ENCODE measurements around the gene EEFSEC. TPM values are rescaled to one million over a fixed set of nuclear protein-coding genes. Genes with fewer than 3 reads are reported as not detected.
A peak's percentile ranks its signal among the peaks of the same experiment; 100 is the strongest.

The EEFSEC gene
- total and polyA plus RNA-seq, 2 of the 4 experiments (the other 2 are of a cell fraction), result 4.5 to 9.3 TPM

DNA sequence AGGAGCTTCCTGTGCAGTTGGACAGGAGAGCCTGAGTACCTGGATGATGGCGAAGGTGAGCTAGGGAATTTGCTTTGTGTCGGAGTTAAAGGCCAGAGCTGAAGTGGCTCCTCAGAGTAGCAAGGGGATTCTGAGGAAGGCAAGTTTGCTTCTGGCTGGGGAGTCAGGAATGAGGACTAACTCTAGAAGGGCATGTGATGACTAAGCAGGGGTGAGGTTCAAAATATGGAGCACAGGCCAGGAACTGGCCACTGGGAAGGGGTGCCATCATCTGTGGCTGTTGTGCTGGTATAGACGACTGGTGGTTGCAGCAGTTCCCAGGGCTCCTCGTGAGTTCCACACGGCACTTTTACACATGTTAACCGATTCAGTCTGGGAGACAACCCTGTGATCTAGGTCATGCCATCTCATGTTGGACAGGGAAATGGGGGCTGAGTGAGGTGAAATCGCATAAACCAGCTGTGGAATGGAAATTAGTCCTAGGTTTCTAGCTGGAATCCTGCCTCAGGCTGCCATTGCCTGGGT is 100.8 kb downstream of the EEFSEC start:
- DNase-seq, result peak; percentile 8
- in situ Hi-C loops (cut with MboI; ENCODE audit: low sequenced_read_pairs), result no loop called here

More for the DNA sequence above, 100.8 kb downstream of the EEFSEC start:
- Histone ChIP-seq H4K20me1 (ENCODE audit: insufficient read depth, low read length) (peaks cover 7% of the 10 kb centered on the region; the same call in 1 of the 2 replicates), H3K4me1 (ENCODE audit: control insufficient read depth, insufficient read depth, low read length) (peaks cover 6% of the 10 kb centered on the region; the same call in 1 of the 2 replicates), H3K14ac (replicated peaks; ENCODE audit: low read depth, low read length) (no peak overlapping the region), H4K8ac (ENCODE audit: low read depth in 2 of 2, low read length in 2 of 2) (no peak overlapping the region), H3K27me3 (ENCODE audit: control insufficient read depth, insufficient read depth, low read length) (no peaks in the 10 kb centered on the region), H3K9me3 (ENCODE audit: control insufficient read depth, insufficient read depth, low read length) (no peaks in the 10 kb centered on the region; the same call in 1 of the 2 replicates), H4K91ac (ENCODE audit: insufficient read depth, low read depth, low read length) (no peak overlapping the region), H3K36me3 (ENCODE audit: control insufficient read depth, insufficient read depth, low read length) (no peaks in the 10 kb centered on the region), H2AK5ac (ENCODE audit: low read depth, low read length) (0 out of 2 replicates have a peak overlapping the region, but pooled peaks have one; percentile 12), H3K79me1 (ENCODE audit: low read depth in 1 of 2, low read length in 2 of 2) (peaks cover 0 to 16% of the 10 kb centered on the region in 2 experiments; a peak in 3 of 4 replicates), H3K4me2 (ENCODE audit: low read depth, low read length) (no peak overlapping the region), H2BK20ac (ENCODE audit: low read depth, low read length) (no peak overlapping the region), H3K4me3 (ENCODE audit: insufficient read depth, low read depth, low read length) (no peak overlapping the region), H3K9me1 (ENCODE audit: insufficient read depth, low read length) (peaks cover 11% of the 10 kb centered on the region; the same call in 1 of the 2 replicates), H3K4ac (ENCODE audit: low read depth, low read length) (0 out of 2 replicates have a peak overlapping the region, but pooled peaks have one; percentile 23), H3K18ac (ENCODE audit: low read depth, low read length) (no peak overlapping the region), H3K9ac (ENCODE audit: low read depth, low read length) (no peak overlapping the region), H2BK15ac (ENCODE audit: low read depth, low read length) (no peak overlapping the region), H2BK120ac (ENCODE audit: low read depth, low read length) (no peak overlapping the region), H3K56ac (ENCODE audit: extremely low read depth, insufficient read depth, low read length) (no peak overlapping the region), H3K23ac (ENCODE audit: low read depth, low read length) (no peak overlapping the region), H4K5ac (ENCODE audit: low read depth, low read length) (no peak overlapping the region), H3K27ac (ENCODE audit: insufficient read depth, low read length) (no peak overlapping the region), H2AK9ac (replicated peaks; ENCODE audit: low read depth, low read length, poor library complexity) (peak overlapping the region; percentile 65), H2AFZ (replicated peaks; ENCODE audit: low read length, poor library complexity) (no peak overlapping the region), H2BK5ac (ENCODE audit: low read depth, low read length, poor library complexity, severe bottlenecking) (no peak overlapping the region)
- BruUV-seq (replicated peaks), result no TSS peak
- TF ChIP-seq MAFK (IDR thresholded peaks at IDR 0.05; ENCODE audit: low read depth, low read length), result no peak
- TF ChIP-seq RAD21 (IDR thresholded peaks at IDR 0.05; ENCODE audit: low read length), result no peak
- no peak for TF ChIP-seq SMC3 (IDR thresholded peaks at IDR 0.05; ENCODE audit: low read depth, low read length)
- no peak for TF ChIP-seq CHD1 (IDR thresholded peaks at IDR 0.05; ENCODE audit: low read depth, low read length)
- ChIA-PET POLR2A (ENCODE audit: unreplicated experiment) (no interaction called here), CTCF (no interaction called here)
- dilution Hi-C loops (cut with HindIII; ENCODE audit: low sequenced_read_pairs, unreplicated experiment), result no loop called here
- intact Hi-C loops (cut with micrococcal nuclease), result no loop called here
- 98% methylated on average over 4 of the region's 7 CpGs; no CpG with 5 or more reads in 1 of the 2 experiments for WGBS, 2 experiments (ENCODE audit: extremely low coverage in 2 of 2, insufficient read length in 1 of 2)
- no peak; the same call in 1 of the 2 replicates for ATAC-seq (ENCODE audit: low read depth)
